GM21526 (cell line): ENCODE measurements around the gene GLYATL2.
A peak's percentile ranks its signal among the peaks of the same experiment; 100 is the strongest.

Experiments
- ATAC-seq: cut with Tn5 transposase; IDR thresholded peaks from one replicate; pipeline ENCODE4 v1.9.1; 2021; ENCODE audit warnings: moderate library complexity; ENCODE audit not compliant: unreplicated experiment, low FRiP score

Gene GLYATL2

GRCh38 chr11:58801974-58802545, 42.4 kb downstream of the GLYATL2 start:
- no peak for ATAC-seq

GRCh38 chr11:58801302-58801701, 43.2 kb downstream of the GLYATL2 start:
- ATAC-seq = no peak

- no peak for ATAC-seq
These were observed 48.2 kb downstream of the GLYATL2 start for GRCh38 chr11:58796333-58796732.

GRCh38 chr11:58788355-58789023, 56.0 kb downstream of the GLYATL2 start:
- peak; percentile 90 for ATAC-seq

GRCh38 chr11:58787903-58788302, 56.6 kb downstream of the GLYATL2 start:
- ATAC-seq = no peak

- no peak for ATAC-seq
These were observed 57.8 kb downstream of the GLYATL2 start for GRCh38 chr11:58786693-58787092.

- no peak for ATAC-seq
These were observed 59.5 kb downstream of the GLYATL2 start for GRCh38 chr11:58784995-58785394.
